Colonic mucosa (tissue), 4 donors: ENCODE results near the gene GNA14. TPM values are rescaled to one million over a fixed set of nuclear protein-coding genes. Genes with fewer than 3 reads are reported as not detected.

ENCODE experiments used
- DNase-seq: peaks from one replicate; pipeline ENCODE4 v3.0.0-alpha.2; 2020
- H3K27ac ChIP-seq: fragments of 200-600 bp; one replicate; pipeline ENCODE4 v1.8.0; 2021
- H3K27me3 ChIP-seq: fragments of 200-600 bp; one replicate; pipeline ENCODE4 v1.8.0; 2021
- H3K36me3 ChIP-seq: fragments of 200-600 bp; one replicate; pipeline ENCODE4 v1.8.0; 2021
- H3K4me1 ChIP-seq: fragments of 200-600 bp; one replicate; pipeline ENCODE4 v1.8.0; 2021; ENCODE audit warnings: mild to moderate bottlenecking
- H3K4me3 ChIP-seq: fragments of 200-600 bp; one replicate; pipeline ENCODE4 v1.8.0; 2021
- H3K9ac ChIP-seq, 2 donors: one replicate each; pipeline ENCODE4 v1.7.0; 2013; ENCODE audit warnings: control low read depth in 2 of 2, low read depth in 2 of 2, low read length in 2 of 2
- H3K9me3 ChIP-seq: fragments of 200-600 bp; one replicate; pipeline ENCODE4 v1.8.0; 2021
- CTCF ChIP-seq: fragments of 200-600 bp; IDR thresholded peaks from one replicate; pipeline ENCODE4 v1.8.0; 2022; ENCODE audit warnings: antibody characterized with exemption, mild to moderate bottlenecking
- intact Hi-C: fragments of 100-400 bp; cut with DNase I; formaldehyde crosslinking; loops from one replicate; pipeline ENCODE4 v1.14.1; 2022
- total RNA-seq, 2 donors: library from RNA; stranded (reverse); fragmentation: NEBNext Ultra II Directional in 1 of 2; extraction: Animal tissue kit (Norgen Biotek cat#: 25700) in 1 of 2; gene quantifications; one replicate each; pipeline ENCODE4 v1.2.1, GENCODE V29; 2021
- donor health status: healthy.
- donor health status: DM: no; HTN: no; CAD: no.
- donor health status: DM: no; HTN: no; CAD: no.

Gene GNA14
- total RNA-seq, 2 donors from 2014 or later = 7.9 to 11.7 TPM

GRCh38 chr9:77440057-77440456 is 208.1 kb downstream of the GNA14 start:
- no peak overlapping the region for H3K4me3 ChIP-seq
- H3K4me1 ChIP-seq = no peaks in the 10 kb centered on the region
- no peak overlapping the region for H3K27ac ChIP-seq
- H3K9me3 ChIP-seq = no peaks in the 10 kb centered on the region
- TF ChIP-seq CTCF = no peak
- intact Hi-C loops = no loop called here
- no peaks in the 10 kb centered on the region for H3K27me3 ChIP-seq
- H3K9ac ChIP-seq = no peak overlapping the region
- DNase-seq = no peak
- H3K36me3 ChIP-seq = no peaks in the 10 kb centered on the region

DNA sequence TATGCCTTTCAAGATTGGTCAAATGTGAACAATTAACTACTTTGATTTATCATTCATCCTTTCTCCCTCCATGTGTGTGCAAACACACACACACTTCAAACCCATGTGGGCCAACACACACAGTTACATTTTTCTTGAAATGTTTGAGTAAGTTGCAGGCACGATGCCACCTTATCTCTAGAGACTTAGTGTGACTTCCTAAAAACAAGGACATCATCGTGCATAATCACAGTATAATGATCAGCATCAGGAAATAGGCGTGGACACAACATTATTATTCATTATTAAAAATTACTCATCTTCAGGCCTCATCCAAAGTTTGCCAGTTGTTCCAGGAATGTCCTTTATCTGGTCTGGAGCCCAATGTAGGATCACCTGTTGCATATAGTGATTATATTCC is 209.5 kb downstream of the GNA14 start:
- no peak for TF ChIP-seq CTCF
- Histone ChIP-seq H3K4me1 (no peaks in the 10 kb centered on the region), H3K9ac (no peak overlapping the region), H3K9me3 (no peaks in the 10 kb centered on the region), H3K36me3 (no peaks in the 10 kb centered on the region), H3K27ac (no peak overlapping the region), H3K27me3 (no peaks in the 10 kb centered on the region), H3K4me3 (no peak overlapping the region)
- intact Hi-C loops = no loop called here
- no peak for DNase-seq

DNA sequence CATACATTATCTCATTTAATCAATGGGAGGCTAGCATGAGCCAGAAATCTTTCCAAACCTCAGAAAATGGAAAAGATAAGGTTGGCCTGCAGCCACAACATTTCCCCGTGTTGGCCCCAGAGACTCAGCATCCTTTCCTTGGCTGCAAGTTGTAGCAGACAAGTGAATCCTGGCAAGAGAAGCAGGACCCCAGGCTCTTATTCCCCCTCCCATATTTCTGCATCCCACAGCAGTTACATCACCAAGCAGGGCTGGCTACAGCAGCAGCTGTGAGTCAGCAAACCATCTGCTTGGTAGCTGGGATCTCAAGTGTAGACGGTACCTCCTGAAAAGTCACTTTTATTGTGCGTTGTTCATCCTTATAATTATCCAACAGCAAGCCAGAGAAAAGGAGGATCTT is 212.4 kb downstream of the GNA14 start:
- no peaks in the 10 kb centered on the region for H3K4me1 ChIP-seq
- no peak for DNase-seq
- H3K9ac ChIP-seq = no peak overlapping the region
- H3K27ac ChIP-seq = no peak overlapping the region
- intact Hi-C loops = no loop called here
- no peaks in the 10 kb centered on the region for H3K36me3 ChIP-seq
- H3K4me3 ChIP-seq = no peak overlapping the region
- no peak for TF ChIP-seq CTCF
- no peaks in the 10 kb centered on the region for H3K27me3 ChIP-seq
- H3K9me3 ChIP-seq = no peaks in the 10 kb centered on the region

DNA sequence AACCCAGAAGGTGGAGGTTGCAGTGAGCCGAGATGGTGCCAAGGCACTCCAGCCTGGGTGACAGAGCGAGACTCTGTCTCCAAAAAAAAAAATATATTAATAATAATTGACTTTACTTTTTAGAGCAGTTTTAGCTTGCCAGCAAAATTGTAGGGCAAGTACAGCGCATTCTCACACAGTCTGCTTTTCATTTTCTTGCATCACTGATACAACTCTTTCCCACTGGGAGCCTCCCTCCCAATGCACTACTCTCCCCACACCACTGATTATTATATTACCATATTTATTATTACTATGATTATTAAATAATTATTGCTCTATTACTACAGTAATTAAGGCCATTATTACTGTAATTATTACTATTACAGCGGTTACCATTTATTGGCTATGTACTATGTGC is 212.8 kb downstream of the GNA14 start:
- H3K4me1 ChIP-seq = no peaks in the 10 kb centered on the region
- no peak for DNase-seq
- TF ChIP-seq CTCF = no peak
- no peaks in the 10 kb centered on the region for H3K9me3 ChIP-seq
- no peak overlapping the region for H3K4me3 ChIP-seq
- H3K27ac ChIP-seq = no peak overlapping the region
- no peak overlapping the region for H3K9ac ChIP-seq
- intact Hi-C loops = no loop called here
- H3K27me3 ChIP-seq = no peaks in the 10 kb centered on the region
- no peaks in the 10 kb centered on the region for H3K36me3 ChIP-seq

- intact Hi-C loops = no loop called here
- TF ChIP-seq CTCF = peak; percentile 94
Measured at GRCh38 chr9:77433675-77434445, 214.3 kb downstream of the GNA14 start.

More at GRCh38 chr9:77433675-77434445, 214.3 kb downstream of the GNA14 start:
- H3K36me3 ChIP-seq = no peaks in the 10 kb centered on the region
- no peak overlapping the region for H3K27ac ChIP-seq
- H3K4me3 ChIP-seq = no peak overlapping the region
- H3K9ac ChIP-seq = no peak overlapping the region
- no peaks in the 10 kb centered on the region for H3K4me1 ChIP-seq
- H3K9me3 ChIP-seq = no peaks in the 10 kb centered on the region
- peak; percentile 44 for DNase-seq
- no peaks in the 10 kb centered on the region for H3K27me3 ChIP-seq
